Left kidney (tissue), 2 donors: ENCODE results near the gene HERPUD2. TPM values are rescaled to one million over a fixed set of nuclear protein-coding genes. Genes with fewer than 3 reads are reported as not detected.
"Not testable (repeated sequence)": the region's sequence is repeated elsewhere in the genome, so short reads cannot be mapped to it uniquely, and the experiment has no call there.

ENCODE experiments used
- DNase-seq: peaks from one replicate; pipeline ENCODE4 v3.0.0-alpha.2; 2013
- polyA plus RNA-seq: library from polyadenylated mRNA; unstranded; fragments of 120-200 nt; gene quantifications from one replicate; pipeline ENCODE4 v1.2.1, GENCODE V29; 2013; ENCODE audit not compliant: insufficient read length

The HERPUD2 gene
- polyA plus RNA-seq, 1 donor: 45.7 TPM

GRCh38 chr7:35716038-35716803, 21.3 kb upstream of the HERPUD2 start:
- DNase-seq: no peak

- no peak for DNase-seq
Measured at GRCh38 chr7:35714862-35715261, 19.9 kb upstream of the HERPUD2 start.

- no peak for DNase-seq
Measured at GRCh38 chr7:35714407-35714806, 19.5 kb upstream of the HERPUD2 start.

- DNase-seq: no peak
Measured at GRCh38 chr7:35712563-35713226, 17.8 kb upstream of the HERPUD2 start.

GRCh38 chr7:35707422-35707821, 12.5 kb upstream of the HERPUD2 start:
- no peak for DNase-seq

- DNase-seq: no peak
Measured at GRCh38 chr7:35705932-35706461, 11.1 kb upstream of the HERPUD2 start.

GRCh38 chr7:35704261-35704660, 9.3 kb upstream of the HERPUD2 start:
- DNase-seq: no peak

GRCh38 chr7:35702541-35702940, 7.6 kb upstream of the HERPUD2 start:
- no peak for DNase-seq

- DNase-seq: no peak
Measured at GRCh38 chr7:35701287-35701900, 6.5 kb upstream of the HERPUD2 start.

- no peak for DNase-seq
Measured at GRCh38 chr7:35700865-35701264, 5.9 kb upstream of the HERPUD2 start.

GRCh38 chr7:35700333-35700732, 5.4 kb upstream of the HERPUD2 start:
- DNase-seq: no peak

- DNase-seq: no peak
Measured at GRCh38 chr7:35699796-35700305, 4.9 kb upstream of the HERPUD2 start.

- DNase-seq: not testable (repeated sequence)
Measured at GRCh38 chr7:35698382-35698781, 3.4 kb upstream of the HERPUD2 start.

GRCh38 chr7:35697414-35698175, 2.7 kb upstream of the HERPUD2 start:
- DNase-seq: no peak

- no peak for DNase-seq
Measured at GRCh38 chr7:35695987-35696386, 1.1 kb upstream of the HERPUD2 start.

- no peak for DNase-seq
Measured at GRCh38 chr7:35695473-35695850, 527 bp upstream of the HERPUD2 start.

GRCh38 chr7:35694161-35694783, 663 bp downstream of the HERPUD2 start:
- DNase-seq: no peak

- DNase-seq: no peak
Measured at GRCh38 chr7:35691827-35692307, 3.1 kb downstream of the HERPUD2 start.

- DNase-seq: no peak
Measured at GRCh38 chr7:35691366-35691765, 3.6 kb downstream of the HERPUD2 start.

GRCh38 chr7:35690614-35691013, 4.3 kb downstream of the HERPUD2 start:
- DNase-seq: not testable (repeated sequence)

- no peak for DNase-seq
Measured at GRCh38 chr7:35685781-35686180, 9.2 kb downstream of the HERPUD2 start.
